Measurements from ENCODE around the gene CCR5.

The CCR5 gene

DNA sequence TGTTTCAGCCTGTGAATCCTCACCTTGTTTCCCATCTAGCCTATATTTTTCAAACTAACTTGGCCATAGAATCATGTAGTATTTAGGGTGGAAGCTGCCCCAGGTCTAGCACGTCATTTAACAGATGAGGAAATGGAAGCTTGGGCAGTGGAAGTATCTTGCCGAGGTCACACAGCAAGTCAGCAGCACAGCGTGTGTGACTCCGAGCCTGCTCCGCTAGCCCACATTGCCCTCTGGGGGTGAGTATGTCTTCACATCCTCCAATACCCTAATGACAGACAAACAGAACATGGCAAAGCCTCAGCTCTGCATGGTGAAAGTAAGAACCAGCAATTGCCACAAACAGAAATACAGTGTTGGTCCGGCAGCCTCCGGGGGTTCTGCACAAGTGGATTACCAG lies 2.2 kb upstream of the CCR5 start:
- no peak for DNase-seq (ENCODE audit: low read depth)
- H3K4me3 ChIP-seq (ENCODE audit: low read length): no peak overlapping the region
- TF ChIP-seq, protein P1, sequence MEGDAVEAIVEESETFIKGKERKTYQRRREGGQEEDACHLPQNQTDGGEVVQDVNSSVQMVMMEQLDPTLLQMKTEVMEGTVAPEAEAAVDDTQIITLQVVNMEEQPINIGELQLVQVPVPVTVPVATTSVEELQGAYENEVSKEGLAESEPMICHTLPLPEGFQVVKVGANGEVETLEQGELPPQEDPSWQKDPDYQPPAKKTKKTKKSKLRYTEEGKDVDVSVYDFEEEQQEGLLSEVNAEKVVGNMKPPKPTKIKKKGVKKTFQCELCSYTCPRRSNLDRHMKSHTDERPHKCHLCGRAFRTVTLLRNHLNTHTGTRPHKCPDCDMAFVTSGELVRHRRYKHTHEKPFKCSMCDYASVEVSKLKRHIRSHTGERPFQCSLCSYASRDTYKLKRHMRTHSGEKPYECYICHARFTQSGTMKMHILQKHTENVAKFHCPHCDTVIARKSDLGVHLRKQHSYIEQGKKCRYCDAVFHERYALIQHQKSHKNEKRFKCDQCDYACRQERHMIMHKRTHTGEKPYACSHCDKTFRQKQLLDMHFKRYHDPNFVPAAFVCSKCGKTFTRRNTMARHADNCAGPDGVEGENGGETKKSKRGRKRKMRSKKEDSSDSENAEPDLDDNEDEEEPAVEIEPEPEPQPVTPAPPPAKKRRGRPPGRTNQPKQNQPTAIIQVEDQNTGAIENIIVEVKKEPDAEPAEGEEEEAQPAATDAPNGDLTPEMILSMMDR (conservative IDR thresholded peaks at IDR 0.05; ENCODE audit: low read length): no peak; the same call in 1 of the 2 replicates

DNA sequence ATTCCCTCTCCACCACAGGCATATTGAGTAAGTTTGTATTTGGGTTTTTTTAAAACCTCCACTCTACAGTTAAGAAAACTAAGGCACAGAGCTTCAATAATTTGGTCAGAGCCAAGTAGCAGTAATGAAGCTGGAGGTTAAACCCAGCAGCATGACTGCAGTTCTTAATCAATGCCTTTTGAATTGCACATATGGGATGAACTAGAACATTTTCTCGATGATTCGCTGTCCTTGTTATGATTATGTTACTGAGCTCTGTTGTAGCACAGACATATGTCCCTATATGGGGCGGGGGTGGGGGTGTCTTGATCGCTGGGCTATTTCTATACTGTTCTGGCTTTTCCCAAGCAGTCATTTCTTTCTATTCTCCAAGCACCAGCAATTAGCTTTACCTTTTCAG lies 1.6 kb upstream of the CCR5 start:
- DNase-seq (ENCODE audit: low read depth): no peak
- H3K4me3 ChIP-seq (ENCODE audit: low read length): no peak overlapping the region
- TF ChIP-seq, protein P1 (conservative IDR thresholded peaks at IDR 0.05; ENCODE audit: low read length): no peak

DNA sequence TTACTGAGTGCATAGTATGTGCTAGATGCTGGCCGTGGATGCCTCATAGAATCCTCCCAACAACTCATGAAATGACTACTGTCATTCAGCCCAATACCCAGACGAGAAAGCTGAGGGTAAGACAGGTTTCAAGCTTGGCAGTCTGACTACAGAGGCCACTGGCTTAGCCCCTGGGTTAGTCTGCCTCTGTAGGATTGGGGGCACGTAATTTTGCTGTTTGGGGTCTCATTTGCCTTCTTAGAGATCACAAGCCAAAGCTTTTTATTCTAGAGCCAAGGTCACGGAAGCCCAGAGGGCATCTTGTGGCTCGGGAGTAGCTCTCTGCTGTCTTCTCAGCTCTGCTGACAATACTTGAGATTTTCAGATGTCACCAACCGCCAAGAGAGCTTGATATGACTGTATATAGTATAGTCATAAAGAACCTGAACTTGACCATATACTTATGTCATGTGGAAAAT lies 1.0 kb upstream of the CCR5 start:
- TF ChIP-seq, protein P1 (conservative IDR thresholded peaks at IDR 0.05; ENCODE audit: low read length): no peak
- DNase-seq (ENCODE audit: low read depth): no peak
- no peak overlapping the region for H3K4me3 ChIP-seq (ENCODE audit: low read length)

DNA sequence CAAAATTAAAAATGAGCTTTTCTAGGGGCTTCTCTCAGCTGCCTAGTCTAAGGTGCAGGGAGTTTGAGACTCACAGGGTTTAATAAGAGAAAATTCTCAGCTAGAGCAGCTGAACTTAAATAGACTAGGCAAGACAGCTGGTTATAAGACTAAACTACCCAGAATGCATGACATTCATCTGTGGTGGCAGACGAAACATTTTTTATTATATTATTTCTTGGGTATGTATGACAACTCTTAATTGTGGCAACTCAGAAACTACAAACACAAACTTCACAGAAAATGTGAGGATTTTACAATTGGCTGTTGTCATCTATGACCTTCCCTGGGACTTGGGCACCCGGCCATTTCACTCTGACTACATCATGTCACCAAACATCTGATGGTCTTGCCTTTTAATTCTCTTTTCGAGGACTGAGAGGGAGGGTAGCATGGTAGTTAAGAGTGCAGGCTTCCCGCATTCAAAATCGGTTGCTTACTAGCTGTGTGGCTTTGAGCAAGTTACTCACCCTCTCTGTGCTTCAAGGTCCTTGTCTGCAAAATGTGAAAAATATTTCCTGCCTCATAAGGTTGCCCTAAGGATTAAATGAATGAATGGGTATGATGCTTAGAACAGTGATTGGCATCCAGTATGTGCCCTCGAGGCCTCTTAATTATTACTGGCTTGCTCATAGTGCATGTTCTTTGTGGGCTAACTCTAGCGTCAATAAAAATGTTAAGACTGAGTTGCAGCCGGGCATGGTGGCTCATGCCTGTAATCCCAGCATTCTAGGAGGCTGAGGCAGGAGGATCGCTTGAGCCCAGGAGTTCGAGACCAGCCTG lies 984 bp downstream of the CCR5 start:
- TF ChIP-seq, protein P1 (conservative IDR thresholded peaks at IDR 0.05; ENCODE audit: low read length): no peak
- no peak overlapping the region for H3K4me3 ChIP-seq (ENCODE audit: low read length)
- no peak for DNase-seq (ENCODE audit: low read depth)

DNA sequence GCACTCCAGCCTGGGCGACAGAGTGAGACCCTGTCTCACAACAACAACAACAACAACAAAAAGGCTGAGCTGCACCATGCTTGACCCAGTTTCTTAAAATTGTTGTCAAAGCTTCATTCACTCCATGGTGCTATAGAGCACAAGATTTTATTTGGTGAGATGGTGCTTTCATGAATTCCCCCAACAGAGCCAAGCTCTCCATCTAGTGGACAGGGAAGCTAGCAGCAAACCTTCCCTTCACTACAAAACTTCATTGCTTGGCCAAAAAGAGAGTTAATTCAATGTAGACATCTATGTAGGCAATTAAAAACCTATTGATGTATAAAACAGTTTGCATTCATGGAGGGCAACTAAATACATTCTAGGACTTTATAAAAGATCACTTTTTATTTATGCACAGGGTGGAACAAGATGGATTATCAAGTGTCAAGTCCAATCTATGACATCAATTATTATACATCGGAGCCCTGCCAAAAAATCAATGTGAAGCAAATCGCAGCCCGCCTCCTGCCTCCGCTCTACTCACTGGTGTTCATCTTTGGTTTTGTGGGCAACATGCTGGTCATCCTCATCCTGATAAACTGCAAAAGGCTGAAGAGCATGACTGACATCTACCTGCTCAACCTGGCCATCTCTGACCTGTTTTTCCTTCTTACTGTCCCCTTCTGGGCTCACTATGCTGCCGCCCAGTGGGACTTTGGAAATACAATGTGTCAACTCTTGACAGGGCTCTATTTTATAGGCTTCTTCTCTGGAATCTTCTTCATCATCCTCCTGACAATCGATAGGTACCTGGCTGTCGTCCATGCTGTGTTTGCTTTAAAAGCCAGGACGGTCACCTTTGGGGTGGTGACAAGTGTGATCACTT lies 2.0 kb downstream of the CCR5 start:
- H3K4me3 ChIP-seq (ENCODE audit: low read length): no peak overlapping the region
- TF ChIP-seq, protein P1 (conservative IDR thresholded peaks at IDR 0.05; ENCODE audit: low read length): peak; percentile 72
- peak; percentile 35 for DNase-seq (ENCODE audit: low read depth)

DNA sequence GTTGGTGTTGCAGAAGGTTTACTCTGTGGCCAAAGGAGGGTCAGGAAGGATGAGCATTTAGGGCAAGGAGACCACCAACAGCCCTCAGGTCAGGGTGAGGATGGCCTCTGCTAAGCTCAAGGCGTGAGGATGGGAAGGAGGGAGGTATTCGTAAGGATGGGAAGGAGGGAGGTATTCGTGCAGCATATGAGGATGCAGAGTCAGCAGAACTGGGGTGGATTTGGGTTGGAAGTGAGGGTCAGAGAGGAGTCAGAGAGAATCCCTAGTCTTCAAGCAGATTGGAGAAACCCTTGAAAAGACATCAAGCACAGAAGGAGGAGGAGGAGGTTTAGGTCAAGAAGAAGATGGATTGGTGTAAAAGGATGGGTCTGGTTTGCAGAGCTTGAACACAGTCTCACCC lies 4.0 kb downstream of the CCR5 start:
- no peak overlapping the region for H3K4me3 ChIP-seq (ENCODE audit: low read length)
- DNase-seq (ENCODE audit: low read depth): no peak
- TF ChIP-seq, protein P1 (conservative IDR thresholded peaks at IDR 0.05; ENCODE audit: low read length): no peak
